GM12872 (cell line): ENCODE data around the gene RET.

Experiments
- TF ChIP-seq, protein P1 (sequence below): IDR thresholded peaks from 3 replicates; pipeline ENCODE4 v1.5.1; 2011; ENCODE audit warnings: low read depth, mild to moderate bottlenecking, low read length, moderate library complexity; ENCODE audit not compliant: insufficient read depth

Gene RET

GRCh38 chr10:43076876-43077420, at the start of gene RET:
RET (plus strand) TSS chr10:43077069; CDS start chr10:43077259, 190 bp downstream.
- TF ChIP-seq, protein P1, sequence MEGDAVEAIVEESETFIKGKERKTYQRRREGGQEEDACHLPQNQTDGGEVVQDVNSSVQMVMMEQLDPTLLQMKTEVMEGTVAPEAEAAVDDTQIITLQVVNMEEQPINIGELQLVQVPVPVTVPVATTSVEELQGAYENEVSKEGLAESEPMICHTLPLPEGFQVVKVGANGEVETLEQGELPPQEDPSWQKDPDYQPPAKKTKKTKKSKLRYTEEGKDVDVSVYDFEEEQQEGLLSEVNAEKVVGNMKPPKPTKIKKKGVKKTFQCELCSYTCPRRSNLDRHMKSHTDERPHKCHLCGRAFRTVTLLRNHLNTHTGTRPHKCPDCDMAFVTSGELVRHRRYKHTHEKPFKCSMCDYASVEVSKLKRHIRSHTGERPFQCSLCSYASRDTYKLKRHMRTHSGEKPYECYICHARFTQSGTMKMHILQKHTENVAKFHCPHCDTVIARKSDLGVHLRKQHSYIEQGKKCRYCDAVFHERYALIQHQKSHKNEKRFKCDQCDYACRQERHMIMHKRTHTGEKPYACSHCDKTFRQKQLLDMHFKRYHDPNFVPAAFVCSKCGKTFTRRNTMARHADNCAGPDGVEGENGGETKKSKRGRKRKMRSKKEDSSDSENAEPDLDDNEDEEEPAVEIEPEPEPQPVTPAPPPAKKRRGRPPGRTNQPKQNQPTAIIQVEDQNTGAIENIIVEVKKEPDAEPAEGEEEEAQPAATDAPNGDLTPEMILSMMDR: no peak

DNA sequence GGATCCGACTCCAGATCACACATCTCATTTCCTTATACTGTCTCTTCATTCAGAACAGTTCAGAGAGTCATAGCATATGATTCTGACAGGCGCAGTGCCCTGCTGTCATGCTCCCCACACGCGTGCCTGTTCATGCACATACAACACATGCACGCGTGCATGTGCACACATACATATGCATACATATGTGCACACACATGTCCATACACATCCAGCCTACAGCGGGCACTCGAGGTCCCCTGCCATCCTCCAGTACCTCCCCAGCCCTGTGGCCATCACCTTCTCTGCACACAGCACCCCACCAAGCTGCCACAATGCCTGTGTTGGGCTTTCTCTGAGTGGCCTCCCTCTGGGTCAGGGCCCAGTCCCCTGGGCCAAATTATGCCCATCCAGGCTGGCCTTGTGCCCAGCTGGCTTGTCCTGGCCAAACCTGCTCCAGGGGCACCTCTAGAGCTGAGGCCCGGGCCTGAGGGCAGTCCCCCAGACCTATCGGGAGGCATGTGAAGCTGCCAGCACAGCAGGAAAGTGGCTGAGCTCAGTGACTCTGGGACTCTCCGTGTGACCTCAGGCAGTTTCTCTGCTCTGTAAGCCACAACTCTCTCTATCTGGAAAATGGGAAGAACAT, 49.4 kb upstream of the RET start:
- TF ChIP-seq, protein P1: no peak

- TF ChIP-seq, protein P1: no peak
Observed at GRCh38 chr10:43028143-43028542, 48.7 kb upstream of the RET start.

GRCh38 chr10:43029043-43029442, 47.8 kb upstream of the RET start:
- TF ChIP-seq, protein P1: no peak

DNA sequence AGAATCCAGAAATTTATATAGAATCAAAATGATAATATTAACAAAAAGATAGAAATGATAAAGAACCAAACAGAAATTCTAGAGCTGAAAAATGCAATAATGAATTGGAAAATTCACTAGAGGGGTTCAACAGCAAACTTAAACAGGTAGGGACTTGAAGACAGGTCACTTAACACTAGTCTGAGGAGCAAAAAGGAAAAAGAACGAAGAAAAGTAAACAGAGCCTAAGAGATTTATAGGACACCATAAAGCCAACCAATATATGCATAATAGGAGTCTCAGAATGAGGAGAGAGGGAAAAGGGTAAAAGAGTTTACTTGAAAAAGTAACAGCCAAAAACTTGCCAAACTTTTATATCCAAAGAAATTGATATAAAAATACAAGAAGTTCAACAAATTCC, 44.3 kb upstream of the RET start:
- TF ChIP-seq, protein P1: no peak

- TF ChIP-seq, protein P1: no peak
Observed at GRCh38 chr10:43035800-43036199, 41.1 kb upstream of the RET start.

DNA sequence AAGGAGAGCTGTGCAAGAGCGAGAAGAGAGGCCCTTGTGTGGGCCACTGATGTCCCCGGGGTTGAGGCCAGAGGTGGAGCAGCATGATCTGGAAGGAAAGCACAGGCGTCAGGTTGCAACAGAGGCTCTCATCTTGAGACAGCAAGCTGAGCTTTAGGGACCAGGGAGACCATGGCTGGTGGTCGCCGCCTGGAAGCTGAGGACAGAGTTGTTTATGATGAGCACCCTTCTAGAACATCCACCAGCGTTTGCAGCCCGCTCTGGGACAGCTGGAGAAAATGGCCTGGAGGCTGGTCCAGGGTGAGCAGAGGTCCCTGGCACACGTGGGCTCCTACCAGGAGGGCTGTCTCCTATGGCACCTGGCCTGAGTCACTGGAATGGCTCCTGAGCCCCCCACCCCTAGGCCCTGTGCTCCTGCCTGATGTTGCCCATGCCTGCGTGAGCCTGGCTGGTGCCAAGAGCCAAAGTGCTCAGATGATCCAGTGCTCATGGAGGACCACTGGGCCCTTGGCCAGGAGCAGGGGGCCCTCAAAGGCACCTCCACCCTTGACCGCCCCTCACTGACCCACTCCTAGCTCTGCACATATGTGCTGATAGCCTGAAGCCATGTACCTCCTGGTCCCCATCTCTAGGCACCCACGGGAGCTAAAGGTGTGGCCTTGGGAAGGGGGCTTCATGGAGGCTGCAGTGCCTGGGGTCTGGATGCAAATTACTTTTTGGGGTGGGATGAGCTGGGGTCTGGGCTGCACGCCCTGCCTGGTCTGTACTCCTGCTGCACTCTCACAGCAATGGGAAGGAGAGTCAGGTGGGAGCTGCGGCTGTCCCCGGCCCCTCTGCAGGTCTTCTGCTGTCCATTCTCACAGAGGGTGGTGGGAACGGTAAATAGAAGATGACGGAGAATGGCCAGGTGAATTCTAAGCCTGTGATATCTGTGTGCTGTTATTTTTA, 40.1 kb upstream of the RET start:
- TF ChIP-seq, protein P1: no peak
